Kidney (tissue), 14 donors: Measurements from ENCODE around the gene BTBD8. TPM values are rescaled to one million over a fixed set of nuclear protein-coding genes. Genes with fewer than 3 reads are reported as not detected.

Experiments used
- DNase-seq, 5 donors: peaks; one replicate each; pipeline ENCODE4 v3.0.0-alpha.2; 2013 to 2020
- FAIRE-seq: peaks from 2 replicates; lab custom pipeline; 2012; peaks lifted over from hg19 to GRCh38; lab: Jason Lieb, UNC
- H3K27ac ChIP-seq, 2 donors: one replicate each; pipeline ENCODE4 v1.7.0; 2013; ENCODE audit warnings: low read depth in 2 of 2, low read length in 2 of 2, inconsistent platforms in 1 of 2
- H3K27me3 ChIP-seq: one replicate; pipeline ENCODE4 v1.7.1; 2013; ENCODE audit warnings: low read length, inconsistent platforms; ENCODE audit not compliant: control insufficient read depth, insufficient read depth
- H3K36me3 ChIP-seq, 3 donors: one replicate each; pipeline versions ENCODE4 v1.7.0 to v1.7.1; 2013; ENCODE audit warnings: low read length in 3 of 3, control low read depth in 1 of 3, inconsistent platforms in 1 of 3; ENCODE audit not compliant: insufficient read depth in 3 of 3, control insufficient read depth in 2 of 3
- H3K4me1 ChIP-seq, 3 donors: one replicate each; pipeline versions ENCODE4 v1.7.0 to v1.7.1; 2013; ENCODE audit warnings: low read length in 3 of 3, inconsistent platforms in 1 of 3, low read depth in 1 of 3; ENCODE audit not compliant: control insufficient read depth in 2 of 3, insufficient read depth in 2 of 3
- H3K4me3 ChIP-seq, 3 donors: one replicate each; pipeline versions ENCODE4 v1.7.0 to v1.8.1; 2013; ENCODE audit warnings: low read length in 3 of 3, control low read depth in 1 of 3, inconsistent platforms in 1 of 3
- H3K9ac ChIP-seq, 3 donors: one replicate each; pipeline versions ENCODE4 v1.7.0 to v1.7.1; 2013; ENCODE audit warnings: low read length in 3 of 3, control low read depth in 1 of 3, inconsistent platforms in 1 of 3
- H3K9me3 ChIP-seq, 3 donors: one replicate each; pipeline versions ENCODE4 v1.7.0 to v1.7.1; 2013; ENCODE audit warnings: low read length in 3 of 3, control low read depth in 1 of 3, inconsistent platforms in 1 of 3; ENCODE audit not compliant: control insufficient read depth in 2 of 3, insufficient read depth in 1 of 3
- CTCF ChIP-seq: IDR thresholded peaks from 3 replicates; pipeline ENCODE4 v1.5.1; 2012; ENCODE audit warnings: mild to moderate bottlenecking, moderate library complexity, borderline replicate concordance; ENCODE audit not compliant: insufficient read depth; ENCODE audit errors: extremely low read depth
- intact Hi-C: fragments of 100-400 bp; cut with DNase I; formaldehyde crosslinking; loops from one replicate; pipeline ENCODE4 v1.11.1; 2022
- polyA plus RNA-seq: library from polyadenylated mRNA; stranded (reverse); fragments of 350-450 nt; fragmentation: Illumina TruSeq; extraction: RNeasy Lipid Tissue Mini Kit (QIAGEN cat#74804); gene quantifications from one replicate; pipeline ENCODE4 v1.2.3, GENCODE V29; 2014; ENCODE audit warnings: low read depth, low replicate concordance; ENCODE audit not compliant: insufficient read depth
- total RNA-seq: library from RNA; stranded (reverse); fragmentation: NEBNext Ultra II Directional; extraction: Animal tissue kit (Norgen Biotek cat#: 25700); gene quantifications from one replicate; pipeline ENCODE4 v1.2.1, GENCODE V29; 2021
- donor health status: control.
- donor health status: control.
- donor health status: control.
- donor health status: control.
- donor health status: control.
- donor health status: DM: yes; HTN: yes; CAD: no.
- donor health status: Normal renal cell carcinoma (clear cell type).

The BTBD8 gene
- total and polyA plus RNA-seq, 2 donors from 2014 or later: 0.99 to 5.8 TPM

- intact Hi-C loops: no loop called here
Observed at GRCh38 chr1:92211166-92211565, 131.0 kb downstream of the BTBD8 start.

DNA sequence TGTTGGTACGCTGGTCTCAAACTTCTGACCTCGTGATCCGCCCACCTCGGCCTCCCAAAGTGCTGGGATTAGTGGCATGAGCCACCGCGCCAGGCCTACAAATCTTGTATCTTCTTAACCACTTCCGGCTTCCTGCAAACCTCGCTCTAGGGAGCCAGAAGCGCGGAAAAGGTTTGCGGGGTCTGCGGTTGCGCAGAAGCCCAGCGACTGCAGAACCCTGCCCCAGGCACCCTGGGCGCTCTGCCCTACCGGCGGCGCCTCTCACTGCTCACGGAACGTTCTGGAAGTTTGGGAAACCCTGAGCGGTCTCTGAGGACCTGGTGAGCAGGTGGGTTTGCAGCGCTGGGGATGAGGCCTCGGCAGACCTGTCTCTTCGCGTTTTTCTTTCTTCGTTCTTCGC, 137.6 kb downstream of the BTBD8 start, which contains the start of gene C1orf146:
TSS of gene C1orf146 (plus strand) at position 195 of the 400 bp plus-strand sequence. CDS start 13,506 bp downstream, outside the sequence.
- H3K36me3 ChIP-seq: no peaks in the 10 kb centered on the region
- intact Hi-C loops: no loop called here
- no peak for FAIRE-seq
- no peaks in the 10 kb centered on the region for H3K9me3 ChIP-seq
- H3K4me3 ChIP-seq: no peak within 1 kb of the TSS
- H3K27me3 ChIP-seq: no peaks in the 10 kb centered on the region
- TF ChIP-seq CTCF: no peak
- no peak within 1 kb of the TSS for H3K27ac ChIP-seq
- no peak for DNase-seq
- H3K4me1 ChIP-seq: no peaks in the 10 kb centered on the region
- no peak within 1 kb of the TSS for H3K9ac ChIP-seq

More at GRCh38 chr1:92211166-92211565, 131.0 kb downstream of the BTBD8 start:
- Histone ChIP-seq H3K4me3 (no peak overlapping the region), H3K9me3 (peaks cover 0 to 4% (median 0%) of the 10 kb centered on the region in 3 donors), H3K36me3 (no peaks in the 10 kb centered on the region), H3K27me3 (no peaks in the 10 kb centered on the region), H3K27ac (no peak overlapping the region), H3K4me1 (no peaks in the 10 kb centered on the region), H3K9ac (no peak overlapping the region)
- FAIRE-seq: no peak
- DNase-seq: no peak
- TF ChIP-seq CTCF: no peak

DNA sequence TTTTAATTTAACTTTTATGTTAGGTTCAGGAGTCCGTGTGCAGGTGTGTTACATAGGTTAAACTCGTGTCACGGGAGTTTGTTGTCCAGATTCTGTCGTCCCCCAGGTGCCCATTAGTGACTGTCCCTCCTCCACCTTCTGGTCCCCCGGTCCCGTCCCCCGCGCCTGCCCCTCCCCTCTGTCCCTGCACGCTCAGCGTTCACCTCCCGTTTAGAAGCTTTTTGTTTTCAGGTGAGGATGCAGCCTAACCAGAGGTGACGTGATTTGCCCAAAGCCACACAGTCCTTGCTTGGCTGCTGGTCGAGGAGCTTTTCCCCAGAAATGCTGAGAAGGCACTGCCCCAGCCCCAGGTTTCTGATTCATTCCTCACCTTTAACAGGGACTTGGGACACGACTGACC, 138.4 kb downstream of the BTBD8 start:
- intact Hi-C loops: no loop called here
- no peaks in the 10 kb centered on the region for H3K9me3 ChIP-seq
- H3K4me3 ChIP-seq: no peak overlapping the region
- H3K27me3 ChIP-seq: no peaks in the 10 kb centered on the region
- FAIRE-seq (no peak), DNase-seq (no peak)
- H3K27ac ChIP-seq: no peak overlapping the region
- H3K4me1 ChIP-seq: no peaks in the 10 kb centered on the region
- TF ChIP-seq CTCF: no peak
- H3K9ac ChIP-seq: no peak overlapping the region
- H3K36me3 ChIP-seq: no peaks in the 10 kb centered on the region

DNA sequence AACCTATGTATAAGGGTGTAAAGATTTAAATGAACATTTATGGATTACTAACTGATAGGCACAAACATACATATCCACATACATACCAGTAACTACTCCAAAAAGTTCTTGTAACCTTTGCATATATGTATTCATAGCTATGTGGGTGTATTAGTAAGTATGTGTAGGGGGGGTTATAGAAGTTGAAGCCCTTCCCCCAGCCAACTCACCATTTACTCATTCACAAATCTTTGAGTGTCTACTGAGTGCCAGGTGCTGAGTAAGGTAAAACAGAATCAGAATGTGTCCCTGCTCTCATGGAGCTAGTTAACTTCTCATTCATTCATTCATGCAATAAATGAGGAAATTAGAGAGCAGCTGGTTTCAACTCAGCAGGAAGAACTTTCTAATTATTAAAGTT, 138.9 kb downstream of the BTBD8 start:
- Histone ChIP-seq H3K27me3 (no peaks in the 10 kb centered on the region), H3K4me3 (no peak overlapping the region), H3K4me1 (no peaks in the 10 kb centered on the region), H3K36me3 (no peaks in the 10 kb centered on the region), H3K9me3 (no peaks in the 10 kb centered on the region), H3K9ac (no peak overlapping the region), H3K27ac (no peak overlapping the region)
- DNase-seq (no peak), FAIRE-seq (no peak)
- TF ChIP-seq CTCF: no peak
- intact Hi-C loops: no loop called here
